Type B pancreatic cell (in vitro differentiated cells): Measurements from ENCODE around the gene PAEP. TPM values are rescaled to one million over a fixed set of nuclear protein-coding genes. Genes with fewer than 3 reads are reported as not detected.

ENCODE experiments used
- DNase-seq: peaks from one replicate; pipeline ENCODE4 v3.0.0; 2021; ENCODE audit warnings: mixed read lengths; ENCODE audit not compliant: unreplicated experiment; ENCODE audit errors: extremely low spot score
- H3K27ac Mint-ChIP-seq: 2 replicates; pipeline ENCODE4 v1.8.0; 2021; ENCODE audit warnings: mild to moderate bottlenecking, mixed read lengths
- H3K27me3 Mint-ChIP-seq: 2 replicates; pipeline ENCODE4 v1.8.0; 2021; ENCODE audit warnings: mixed read lengths
- H3K36me3 Mint-ChIP-seq: 2 replicates; pipeline ENCODE4 v1.8.0; 2021; ENCODE audit warnings: mixed read lengths
- H3K4me1 Mint-ChIP-seq: one replicate; pipeline ENCODE4 v1.8.0; 2021; ENCODE audit warnings: mixed read lengths; ENCODE audit not compliant: unreplicated experiment
- H3K4me3 Mint-ChIP-seq: 2 replicates; pipeline ENCODE4 v1.8.0; 2021; ENCODE audit warnings: mild to moderate bottlenecking, mixed read lengths
- H3K9me3 Mint-ChIP-seq: 2 replicates; pipeline ENCODE4 v1.8.0; 2021; ENCODE audit warnings: mixed read lengths
- CTCF ChIP-seq: fragments of 200-600 bp; sonication (generic); conservative IDR thresholded peaks from 2 replicates; pipeline ENCODE4 v1.5.0; 2021; ENCODE audit warnings: antibody characterized with exemption, mild to moderate bottlenecking
- total RNA-seq: library from RNA; stranded (reverse); gene quantifications from 2 replicates; pipeline ENCODE4 v1.2.1, GENCODE V29; 2021; ENCODE audit warnings: low replicate concordance

Gene PAEP
- total RNA-seq, 1 donor from 2014 or later: not detected

- H3K27ac Mint-ChIP-seq: no peak overlapping the region
- H3K27me3 Mint-ChIP-seq: peaks cover 3% of the 10 kb centered on the region
- H3K36me3 Mint-ChIP-seq: no peaks in the 10 kb centered on the region
- H3K4me1 Mint-ChIP-seq: no peaks in the 10 kb centered on the region
- H3K9me3 Mint-ChIP-seq: no peaks in the 10 kb centered on the region
- H3K4me3 Mint-ChIP-seq: no peak overlapping the region
- DNase-seq: no peak
- TF ChIP-seq CTCF: no peak
These were observed 10.5 kb upstream of the PAEP start for GRCh38 chr9:135551031-135551430.

- no peaks in the 10 kb centered on the region for H3K9me3 Mint-ChIP-seq
- H3K27me3 Mint-ChIP-seq: peaks cover 3% of the 10 kb centered on the region
- no peak overlapping the region for H3K27ac Mint-ChIP-seq
- no peaks in the 10 kb centered on the region for H3K4me1 Mint-ChIP-seq
- no peak for DNase-seq
- no peak overlapping the region for H3K4me3 Mint-ChIP-seq
- no peaks in the 10 kb centered on the region for H3K36me3 Mint-ChIP-seq
- TF ChIP-seq CTCF: no peak
These were observed 10.1 kb upstream of the PAEP start for GRCh38 chr9:135551456-135551855.

GRCh38 chr9:135552021-135552697, 9.4 kb upstream of the PAEP start:
- Mint-ChIP-seq H3K4me3 (no peak overlapping the region), H3K27ac (no peak overlapping the region), H3K9me3 (no peaks in the 10 kb centered on the region), H3K4me1 (no peaks in the 10 kb centered on the region), H3K27me3 (peaks cover 3% of the 10 kb centered on the region), H3K36me3 (no peaks in the 10 kb centered on the region)
- no peak for DNase-seq
- TF ChIP-seq CTCF: no peak

DNA sequence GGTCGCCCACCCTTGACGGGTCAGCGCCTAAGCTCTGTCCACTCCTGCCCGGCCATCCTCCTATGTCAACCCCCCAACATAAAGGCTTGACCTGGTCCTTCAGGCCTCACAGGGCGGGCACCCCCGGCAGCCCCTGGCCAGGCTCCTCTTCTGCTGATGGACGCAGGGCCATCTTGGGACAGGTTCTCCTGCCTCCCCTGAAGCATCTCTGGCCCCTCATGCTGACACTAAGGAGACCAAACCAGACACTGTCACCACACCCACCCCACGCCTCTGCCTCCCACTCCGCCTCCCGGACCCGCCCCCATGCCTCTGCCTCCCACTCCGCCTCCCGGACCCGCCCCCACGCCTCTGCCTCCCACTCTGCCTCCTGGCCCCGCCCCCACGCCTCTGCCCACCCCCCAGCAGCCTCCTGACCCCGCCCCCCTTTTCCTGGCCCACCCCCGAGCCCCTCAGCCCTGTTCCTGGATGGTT, 8.8 kb upstream of the PAEP start:
- Mint-ChIP-seq H3K27me3 (peaks cover 3% of the 10 kb centered on the region), H3K4me3 (no peak overlapping the region), H3K9me3 (no peaks in the 10 kb centered on the region), H3K36me3 (no peaks in the 10 kb centered on the region), H3K27ac (no peak overlapping the region), H3K4me1 (no peaks in the 10 kb centered on the region)
- TF ChIP-seq CTCF: no peak
- no peak for DNase-seq

- H3K4me3 Mint-ChIP-seq: no peak overlapping the region
- no peak for DNase-seq
- no peaks in the 10 kb centered on the region for H3K36me3 Mint-ChIP-seq
- TF ChIP-seq CTCF: no peak
- H3K27me3 Mint-ChIP-seq: peaks cover 3% of the 10 kb centered on the region
- no peaks in the 10 kb centered on the region for H3K9me3 Mint-ChIP-seq
- no peak overlapping the region for H3K27ac Mint-ChIP-seq
- no peaks in the 10 kb centered on the region for H3K4me1 Mint-ChIP-seq
These were observed 6.8 kb upstream of the PAEP start for GRCh38 chr9:135554718-135555117.
